ENCODE measurements around the gene CCDC149. TPM values are rescaled to one million over a fixed set of nuclear protein-coding genes. Genes with fewer than 3 reads are reported as not detected.

The CCDC149 gene
- total RNA-seq, 1 experiment from 2014 or later, result 9.8 TPM

DNA sequence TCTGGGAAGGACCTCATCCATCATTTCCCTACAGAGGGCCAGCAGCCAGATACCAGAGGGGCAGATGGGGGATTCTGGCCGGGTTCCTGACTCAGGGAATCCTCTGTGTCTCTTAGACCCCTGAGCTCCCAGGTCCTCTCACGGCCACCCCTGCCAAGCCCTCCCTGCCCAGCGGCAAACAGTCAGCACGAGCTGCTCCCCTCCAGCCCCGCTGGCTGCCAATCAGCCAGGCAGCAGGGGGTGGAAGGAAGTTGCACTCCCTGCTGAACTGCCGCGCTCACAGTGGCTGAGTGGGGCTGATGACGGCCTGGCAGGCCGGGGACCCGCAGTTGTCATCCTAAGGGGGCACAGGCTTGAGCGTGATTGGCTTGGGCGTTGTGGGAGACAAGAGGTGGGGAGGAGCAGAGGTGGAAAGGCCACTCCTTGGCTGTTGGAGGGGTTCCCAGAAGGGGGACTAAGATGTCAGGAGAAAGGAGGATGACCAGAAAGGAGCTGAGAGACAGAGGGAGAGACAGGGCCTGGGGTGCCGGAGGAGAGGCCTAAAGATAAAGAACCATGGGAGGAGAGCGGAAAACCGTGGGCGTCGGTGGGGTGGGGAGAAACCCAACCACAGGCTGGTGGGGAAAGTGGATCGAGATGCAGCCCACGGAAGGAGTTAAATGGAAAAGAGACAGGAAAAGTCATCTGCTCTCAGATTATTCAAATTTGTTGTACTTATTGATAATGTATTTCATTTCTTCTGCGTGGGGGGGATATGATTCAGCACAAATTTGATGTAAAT lies 4.4 kb upstream of the CCDC149 start:
- intact Hi-C loops (cut with micrococcal nuclease; ENCODE audit: unreplicated experiment), result loop anchor here (10.0 kb wide), 2 partner anchors 122 to 432 kb away; partner anchors contain the start of gene SOD3
- BruUV-seq (replicated peaks), result no TSS peak
- H3K36me3 ChIP-seq (ENCODE audit: low read depth), result no peaks in the 10 kb centered on the region
- POLR2A ChIA-PET (ENCODE audit: unreplicated experiment), result no interaction called here
- no peak overlapping the region for H2AFZ ChIP-seq
- CTCF ChIA-PET, result no interaction called here
- H3F3A ChIP-seq (ENCODE audit: insufficient read depth, low read depth), result peaks cover 3% of the 10 kb centered on the region; the same call in 1 of the 2 replicates
- H4K20me1 ChIP-seq (ENCODE audit: insufficient read depth), result no peaks in the 10 kb centered on the region
- H3K4me3 ChIP-seq, result no peak overlapping the region
- no peaks in the 10 kb centered on the region for H3K27me3 ChIP-seq (ENCODE audit: insufficient read depth, low read depth)
- TF ChIP-seq, protein P1, sequence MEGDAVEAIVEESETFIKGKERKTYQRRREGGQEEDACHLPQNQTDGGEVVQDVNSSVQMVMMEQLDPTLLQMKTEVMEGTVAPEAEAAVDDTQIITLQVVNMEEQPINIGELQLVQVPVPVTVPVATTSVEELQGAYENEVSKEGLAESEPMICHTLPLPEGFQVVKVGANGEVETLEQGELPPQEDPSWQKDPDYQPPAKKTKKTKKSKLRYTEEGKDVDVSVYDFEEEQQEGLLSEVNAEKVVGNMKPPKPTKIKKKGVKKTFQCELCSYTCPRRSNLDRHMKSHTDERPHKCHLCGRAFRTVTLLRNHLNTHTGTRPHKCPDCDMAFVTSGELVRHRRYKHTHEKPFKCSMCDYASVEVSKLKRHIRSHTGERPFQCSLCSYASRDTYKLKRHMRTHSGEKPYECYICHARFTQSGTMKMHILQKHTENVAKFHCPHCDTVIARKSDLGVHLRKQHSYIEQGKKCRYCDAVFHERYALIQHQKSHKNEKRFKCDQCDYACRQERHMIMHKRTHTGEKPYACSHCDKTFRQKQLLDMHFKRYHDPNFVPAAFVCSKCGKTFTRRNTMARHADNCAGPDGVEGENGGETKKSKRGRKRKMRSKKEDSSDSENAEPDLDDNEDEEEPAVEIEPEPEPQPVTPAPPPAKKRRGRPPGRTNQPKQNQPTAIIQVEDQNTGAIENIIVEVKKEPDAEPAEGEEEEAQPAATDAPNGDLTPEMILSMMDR (conservative IDR thresholded peaks at IDR 0.05), result no peak
- TF ChIP-seq EZH2 (IDR thresholded peaks at IDR 0.05; ENCODE audit: low read depth), result no peak
- no peak for DNase-seq
- 0 out of 2 replicates have a peak, but pooled peaks cover under 1% of the 10 kb centered on the region for H3K4me1 ChIP-seq (replicated peaks; ENCODE audit: insufficient read depth)
- no peaks in the 10 kb centered on the region for H3K79me2 ChIP-seq (ENCODE audit: low read depth)
- no peak overlapping the region for H3K4me2 ChIP-seq
- H3K27ac ChIP-seq, result no peak overlapping the region
- H3K9me3 ChIP-seq (ENCODE audit: insufficient read depth, low read depth), result no peaks in the 10 kb centered on the region
- no peaks in the 10 kb centered on the region for H3K9me2 ChIP-seq (ENCODE audit: insufficient read depth)

DNA sequence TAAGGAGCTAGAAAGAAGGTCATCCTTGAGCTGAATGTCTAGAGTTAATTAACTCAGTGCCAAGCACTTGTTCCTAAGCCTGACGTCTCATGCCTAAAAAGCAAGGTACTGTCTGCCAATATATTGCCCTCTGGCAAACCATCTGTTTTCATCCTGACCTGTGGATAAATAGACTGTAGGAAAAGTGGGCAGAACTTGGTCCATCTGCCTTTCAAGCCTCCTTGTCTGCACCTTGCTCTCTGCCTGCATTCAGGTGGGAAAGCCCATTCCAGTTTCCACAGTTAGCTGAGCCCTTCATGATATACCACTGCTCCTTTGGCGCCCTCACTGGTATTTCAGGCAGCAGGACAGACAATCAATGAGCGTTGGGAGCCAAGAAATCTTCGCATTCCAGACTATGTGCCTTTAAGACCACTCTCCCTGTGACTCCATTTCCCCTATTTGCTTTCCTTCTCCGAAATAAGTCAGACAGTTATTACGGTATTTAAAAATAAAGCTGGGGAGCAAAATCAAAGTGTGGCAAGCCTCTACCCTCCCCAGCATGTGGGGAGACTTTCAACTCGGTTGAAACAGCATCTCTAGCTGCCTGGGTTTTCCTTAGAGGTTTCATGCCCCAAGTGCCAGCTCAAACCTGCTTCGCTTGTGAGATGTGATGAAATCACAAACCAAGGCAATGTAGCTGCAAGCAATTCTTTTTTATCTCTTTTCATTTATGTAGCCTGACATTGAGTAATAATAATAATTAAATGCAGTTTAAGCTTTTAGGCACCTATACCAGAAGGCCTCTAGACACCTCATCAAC lies 2.5 kb upstream of the CCDC149 start:
- intact Hi-C loops (cut with micrococcal nuclease; ENCODE audit: unreplicated experiment), result loop anchor here (10.0 kb wide), 2 partner anchors 121 to 431 kb away; partner anchors contain the start of gene SOD3
- Histone ChIP-seq H3K4me2 (no peak overlapping the region), H2AFZ (no peak overlapping the region), H3K27me3 (ENCODE audit: insufficient read depth, low read depth) (no peaks in the 10 kb centered on the region), H3K9me2 (ENCODE audit: insufficient read depth) (no peaks in the 10 kb centered on the region), H4K20me1 (ENCODE audit: insufficient read depth) (no peaks in the 10 kb centered on the region), H3F3A (ENCODE audit: insufficient read depth, low read depth) (peaks cover 3% of the 10 kb centered on the region; the same call in 1 of the 2 replicates), H3K79me2 (ENCODE audit: low read depth) (no peaks in the 10 kb centered on the region), H3K4me1 (replicated peaks; ENCODE audit: insufficient read depth) (peaks cover 13% of the 10 kb centered on the region), H3K36me3 (ENCODE audit: low read depth) (no peaks in the 10 kb centered on the region), H3K27ac (no peak overlapping the region), H3K9me3 (ENCODE audit: insufficient read depth, low read depth) (no peaks in the 10 kb centered on the region), H3K4me3 (no peak overlapping the region)
- TF ChIP-seq EZH2 (IDR thresholded peaks at IDR 0.05; ENCODE audit: low read depth), result no peak
- TF ChIP-seq, protein P1 (conservative IDR thresholded peaks at IDR 0.05), result no peak
- POLR2A ChIA-PET (ENCODE audit: unreplicated experiment), result no interaction called here
- no peak for DNase-seq
- BruUV-seq (replicated peaks), result no TSS peak
- CTCF ChIA-PET, result interaction anchor here (0.6 kb wide), 1 partner anchor 320 kb away, joined by 7 read pairs; no protein-coding TSS in a partner anchor

DNA sequence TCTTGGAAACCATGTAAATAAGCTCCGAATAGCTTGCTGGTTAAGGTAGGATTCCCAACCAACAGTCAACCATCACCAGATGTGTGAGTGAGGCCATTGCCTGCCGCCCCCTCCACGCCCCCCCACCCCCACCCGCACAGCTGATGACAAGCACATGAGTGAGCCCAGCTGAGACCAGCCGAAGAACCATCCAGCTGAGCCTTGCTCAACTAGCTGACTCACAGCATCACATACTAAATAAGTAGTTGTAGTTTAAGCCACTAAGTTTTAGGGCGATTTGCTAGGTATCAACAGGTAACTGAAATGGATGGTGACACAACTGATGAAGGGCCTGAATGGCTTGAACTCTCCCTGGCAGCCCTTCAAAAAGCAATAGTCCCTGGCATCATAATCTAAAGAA lies 1.6 kb upstream of the CCDC149 start:
- no peak overlapping the region for H3K27ac ChIP-seq
- no peaks in the 10 kb centered on the region for H3K9me3 ChIP-seq (ENCODE audit: insufficient read depth, low read depth)
- H3K4me2 ChIP-seq, result no peak overlapping the region
- no peak for DNase-seq
- intact Hi-C loops (cut with micrococcal nuclease; ENCODE audit: unreplicated experiment), result loop anchor here (5.0 to 10.0 kb wide), 5 partner anchors 58 to 430 kb away; partner anchors contain the start of genes DHX15 and SOD3
- no peaks in the 10 kb centered on the region for H3K36me3 ChIP-seq (ENCODE audit: low read depth)
- ChIA-PET POLR2A (ENCODE audit: unreplicated experiment) (interaction anchor here (0.8 kb wide), 1 partner anchor 364 kb away, joined by 21 read pairs; no protein-coding TSS in a partner anchor), CTCF (interaction anchor here (0.6 kb wide), 3 partner anchors 74 to 722 kb away, joined by 3 to 13 read pairs (median 4); no protein-coding TSS in a partner anchor)
- peaks cover 3% of the 10 kb centered on the region; the same call in 1 of the 2 replicates for H3F3A ChIP-seq (ENCODE audit: insufficient read depth, low read depth)
- no peak overlapping the region for H3K4me3 ChIP-seq
- no peak overlapping the region for H2AFZ ChIP-seq
- H3K4me1 ChIP-seq (replicated peaks; ENCODE audit: insufficient read depth), result peaks cover 13% of the 10 kb centered on the region
- BruUV-seq (replicated peaks), result no TSS peak
- H3K79me2 ChIP-seq (ENCODE audit: low read depth), result no peaks in the 10 kb centered on the region
- no peak for TF ChIP-seq EZH2 (IDR thresholded peaks at IDR 0.05; ENCODE audit: low read depth)
- TF ChIP-seq, protein P1 (conservative IDR thresholded peaks at IDR 0.05), result no peak
- no peaks in the 10 kb centered on the region for H3K9me2 ChIP-seq (ENCODE audit: insufficient read depth)
- H4K20me1 ChIP-seq (ENCODE audit: insufficient read depth), result no peaks in the 10 kb centered on the region
- no peaks in the 10 kb centered on the region for H3K27me3 ChIP-seq (ENCODE audit: insufficient read depth, low read depth)

Measured in PC-9 (cell line).